GM15510 (cell line): ENCODE results near the gene EDN1.

Experiments
- POLR2A ChIP-seq: IDR thresholded peaks from 3 replicates; pipeline ENCODE4 v1.6.1; 2011; ENCODE audit warnings: borderline replicate concordance; ENCODE audit not compliant: insufficient read length; ENCODE audit errors: extremely low read depth

Gene EDN1

DNA sequence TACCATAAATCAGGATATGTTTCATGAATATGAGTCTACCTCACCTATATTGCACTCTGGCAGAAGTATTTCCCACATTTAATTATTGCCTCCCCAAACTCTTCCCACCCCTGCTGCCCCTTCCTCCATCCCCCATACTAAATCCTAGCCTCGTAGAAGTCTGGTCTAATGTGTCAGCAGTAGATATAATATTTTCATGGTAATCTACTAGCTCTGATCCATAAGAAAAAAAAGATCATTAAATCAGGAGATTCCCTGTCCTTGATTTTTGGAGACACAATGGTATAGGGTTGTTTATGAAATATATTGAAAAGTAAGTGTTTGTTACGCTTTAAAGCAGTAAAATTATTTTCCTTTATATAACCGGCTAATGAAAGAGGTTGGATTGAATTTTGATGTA is 6.4 kb downstream of the EDN1 start:
- no peak for TF ChIP-seq POLR2A

- TF ChIP-seq POLR2A, result no peak
These were observed 7.3 kb downstream of the EDN1 start for GRCh38 chr6:12297363-12298016.

DNA sequence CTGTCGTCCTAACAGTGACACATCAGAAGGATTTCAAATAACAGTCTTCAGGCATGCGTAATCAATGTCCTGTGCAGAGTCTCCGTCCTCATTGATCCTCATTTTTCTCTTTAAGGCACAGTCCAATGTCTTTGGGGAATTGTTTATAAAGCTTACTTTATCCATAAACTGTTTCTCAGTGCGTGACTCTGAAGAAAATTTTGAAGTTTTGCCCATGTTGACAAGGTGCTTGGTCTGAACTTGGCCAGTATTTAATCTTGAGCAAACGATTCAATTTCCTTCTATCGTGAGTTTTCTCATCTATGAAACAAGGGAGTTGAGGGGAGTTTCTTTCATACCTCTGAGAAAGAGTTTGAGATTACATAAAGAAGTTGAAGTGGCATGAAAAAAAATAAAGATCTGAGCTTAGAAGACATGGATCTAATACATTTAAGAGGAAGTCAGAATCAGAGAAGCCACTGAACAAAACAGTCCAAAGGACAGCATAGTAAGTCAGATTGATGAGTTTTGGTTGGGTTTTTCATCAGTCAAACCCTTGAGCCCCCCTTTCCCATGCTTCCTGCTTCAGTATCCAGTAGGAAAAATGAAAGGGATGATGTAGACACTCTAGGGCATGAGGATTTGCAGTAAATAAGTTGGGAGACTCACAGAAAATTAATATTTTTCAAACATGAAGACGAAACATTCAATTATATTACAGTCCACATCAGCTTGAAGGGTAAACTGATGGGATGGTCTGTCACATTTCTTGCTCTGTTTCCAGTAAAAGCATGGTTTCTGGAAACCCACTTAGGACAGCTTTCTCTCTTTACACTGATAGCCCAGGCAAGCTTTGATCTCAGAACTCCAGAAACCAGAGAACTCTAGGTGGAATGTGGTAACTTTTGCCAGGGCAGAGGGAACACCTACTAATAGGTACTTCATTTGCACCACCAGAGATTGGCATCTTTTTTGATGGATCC is 8.1 kb downstream of the EDN1 start:
- no peak for TF ChIP-seq POLR2A

DNA sequence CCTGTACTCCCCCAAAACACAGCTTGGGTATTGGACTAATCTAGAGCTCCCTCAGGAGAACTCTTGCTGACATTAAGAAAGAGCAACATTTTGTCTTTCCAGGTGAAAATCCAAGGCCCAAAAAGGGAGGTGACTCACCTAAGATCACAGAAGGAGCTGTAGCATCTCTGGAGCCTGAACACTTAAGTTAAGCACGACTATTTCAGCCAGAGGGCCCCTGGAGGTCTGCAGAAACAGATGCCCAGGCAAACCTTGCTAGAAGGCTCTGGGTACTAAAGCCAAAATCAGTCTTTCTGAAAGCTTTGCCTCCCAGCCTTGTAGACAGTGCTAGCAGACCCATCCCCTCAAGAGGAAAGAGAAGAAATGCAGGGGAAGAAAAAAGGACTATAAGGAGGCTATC is 8.8 kb downstream of the EDN1 start:
- no peak for TF ChIP-seq POLR2A

DNA sequence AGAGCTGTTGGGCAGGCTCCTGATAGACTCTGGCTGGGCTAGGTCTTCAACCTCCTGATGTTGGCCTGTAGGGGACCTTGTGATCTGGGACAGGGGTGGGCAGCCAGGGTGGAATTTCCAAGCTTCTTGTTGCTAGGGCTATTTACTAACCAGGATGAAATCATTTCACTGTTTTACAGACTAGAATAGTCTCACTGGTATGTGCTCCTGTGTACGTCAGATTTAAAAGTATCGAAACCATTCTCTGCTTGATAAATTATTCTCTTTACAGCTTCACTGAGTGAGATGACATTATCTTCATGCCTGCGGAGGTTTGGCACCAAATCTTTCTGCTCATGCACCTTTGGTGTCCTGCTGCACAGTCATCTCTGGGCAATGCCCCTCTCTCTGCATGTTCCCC is 10.9 kb downstream of the EDN1 start:
- no peak for TF ChIP-seq POLR2A

DNA sequence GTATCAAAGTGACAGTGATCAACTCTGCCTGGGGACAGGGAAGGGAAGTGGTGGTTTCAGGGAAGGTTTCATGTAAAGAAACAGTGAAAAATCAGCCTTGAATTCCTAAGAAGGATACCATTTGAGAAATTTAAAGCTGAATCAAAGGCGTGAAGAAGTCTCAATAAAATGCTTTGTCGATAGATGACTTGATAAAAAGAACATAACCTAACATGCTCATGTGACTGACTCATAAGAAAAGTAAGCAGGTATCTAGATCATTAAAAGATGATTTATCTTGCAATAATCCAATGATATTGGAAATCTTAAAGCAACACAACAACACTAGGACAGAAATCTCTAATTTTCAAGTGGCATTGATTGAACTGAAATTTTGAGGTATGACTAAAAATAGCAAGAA is 14.3 kb downstream of the EDN1 start:
- no peak for TF ChIP-seq POLR2A

DNA sequence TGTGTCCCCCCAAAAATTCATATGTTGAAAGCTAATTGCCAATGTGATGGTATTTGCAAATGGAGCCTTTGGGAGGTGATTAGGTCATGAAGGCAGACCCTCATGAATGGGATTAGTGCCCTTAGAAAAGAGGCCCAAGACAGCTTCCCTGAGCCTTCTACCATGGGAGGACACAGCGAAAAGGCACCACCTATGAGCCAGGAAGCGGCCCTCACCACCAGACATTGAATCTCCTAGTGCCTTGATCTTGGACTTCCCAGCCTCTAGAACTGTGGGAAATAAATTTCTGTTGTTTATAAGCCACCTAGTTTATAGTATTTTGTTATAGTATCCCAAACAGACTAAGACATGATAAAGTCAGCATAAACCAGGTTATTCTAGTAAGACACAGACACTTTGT is 18.9 kb downstream of the EDN1 start:
- TF ChIP-seq POLR2A, result no peak

DNA sequence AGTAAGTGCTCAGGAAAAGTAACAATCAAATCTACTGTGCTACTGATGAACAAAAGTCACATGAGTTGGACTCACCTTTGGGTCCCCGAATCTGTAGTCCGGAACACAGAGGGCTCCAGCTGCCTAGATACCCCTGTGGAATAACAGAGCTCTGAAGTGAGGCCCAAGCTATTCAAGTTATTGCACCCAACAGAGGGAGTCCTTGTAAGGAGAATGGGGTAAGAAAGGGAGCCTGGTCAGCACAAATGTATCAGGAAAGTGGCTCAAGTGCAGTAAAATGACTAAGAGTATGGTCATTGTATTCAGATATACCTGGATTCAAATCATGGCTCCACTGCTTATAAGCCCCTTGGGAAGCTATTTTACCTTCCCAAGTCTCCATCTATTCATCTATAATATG is 20.9 kb downstream of the EDN1 start:
- no peak for TF ChIP-seq POLR2A

DNA sequence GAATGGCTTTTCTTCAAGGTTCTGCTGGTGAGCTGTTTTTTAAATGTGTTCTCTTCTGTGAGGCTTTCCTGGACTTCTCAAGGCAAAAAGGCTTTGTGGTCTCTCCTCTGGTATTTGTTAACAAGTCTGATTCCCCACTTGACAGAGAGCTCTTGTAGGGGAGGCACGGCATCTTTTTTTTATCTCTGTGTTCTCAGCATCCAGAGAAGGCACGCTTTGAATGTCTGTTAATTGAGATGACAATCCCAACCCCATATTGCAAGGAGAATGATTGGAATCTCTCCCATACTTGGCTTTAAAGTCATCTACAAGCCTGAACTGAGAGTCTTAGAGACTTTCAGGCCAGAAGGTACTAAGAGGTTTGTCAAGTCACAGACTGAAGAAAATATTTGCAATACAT is 22.6 kb downstream of the EDN1 start:
- TF ChIP-seq POLR2A, result no peak

- TF ChIP-seq POLR2A, result no peak
These were observed 23.3 kb downstream of the EDN1 start for GRCh38 chr6:12313306-12313991.

DNA sequence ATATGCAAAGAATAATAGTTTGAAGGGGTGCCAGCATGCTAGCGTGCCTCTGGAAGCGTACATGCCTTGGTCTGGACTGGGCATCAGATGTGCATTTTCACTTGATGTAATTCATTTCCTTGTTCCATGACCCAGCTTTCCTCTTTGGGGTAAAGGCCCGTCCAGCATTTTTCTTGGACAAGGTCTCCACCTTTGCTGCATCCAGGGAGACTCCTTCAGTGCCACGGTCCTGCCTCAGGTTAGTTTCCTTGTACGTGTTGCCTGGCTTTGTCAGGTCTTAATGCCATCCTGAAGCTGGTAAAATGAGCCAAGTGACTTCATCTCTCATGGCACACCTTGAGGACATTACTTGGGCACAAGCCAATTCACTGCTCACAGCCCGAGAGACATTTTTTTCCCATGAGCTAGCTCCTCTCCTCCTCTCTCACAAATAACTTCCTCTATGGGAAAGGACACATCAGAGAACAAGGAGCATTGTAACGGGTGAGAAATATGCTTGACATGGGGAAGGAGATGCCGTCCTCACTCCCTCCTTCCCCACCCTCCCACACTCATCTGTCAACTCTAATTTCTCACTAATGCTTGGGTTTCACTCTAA is 23.9 kb downstream of the EDN1 start:
- TF ChIP-seq POLR2A, result no peak

DNA sequence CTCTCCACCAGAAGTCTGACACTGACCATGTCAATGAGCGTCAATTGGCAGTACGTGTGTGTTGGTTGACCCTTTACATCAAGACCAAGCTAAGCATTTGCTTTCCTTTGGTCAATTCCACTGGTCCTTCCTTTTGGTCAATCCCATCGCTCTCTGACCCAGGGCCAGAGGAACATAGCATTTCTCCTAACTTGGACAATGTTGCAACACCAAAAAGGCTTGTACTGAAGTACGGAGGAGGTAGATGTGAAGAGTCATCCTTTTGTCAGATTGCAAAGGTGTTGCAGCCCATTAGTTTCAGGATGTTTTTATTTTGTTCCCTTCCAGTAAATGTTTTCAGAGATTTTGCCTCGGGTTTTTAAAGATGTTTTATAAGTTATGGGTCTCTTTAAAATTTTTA is 24.6 kb downstream of the EDN1 start:
- TF ChIP-seq POLR2A, result no peak

GRCh38 chr6:12315292-12316081 is 25.3 kb downstream of the EDN1 start:
- no peak for TF ChIP-seq POLR2A

GRCh38 chr6:12318749-12319148 is 28.6 kb downstream of the EDN1 start:
- TF ChIP-seq POLR2A, result no peak

DNA sequence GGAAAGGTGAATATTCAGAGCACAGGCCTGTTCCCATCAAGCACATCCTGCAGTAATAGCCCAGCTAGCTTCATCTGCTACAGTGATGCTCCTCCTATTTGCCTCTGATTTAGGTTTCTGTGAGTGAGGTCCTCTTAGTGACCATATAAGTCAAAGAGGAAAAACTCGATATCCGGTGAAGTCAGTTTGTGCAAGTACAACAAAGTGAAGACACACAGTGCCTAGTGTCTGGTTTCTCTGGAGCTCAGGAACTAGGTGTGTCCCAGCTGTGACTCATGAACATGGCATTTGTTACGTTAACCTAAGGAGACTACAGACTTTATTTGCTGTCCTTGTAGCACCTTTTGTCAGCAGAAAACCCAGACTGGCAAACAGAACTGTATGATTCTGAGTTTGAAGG is 33.9 kb downstream of the EDN1 start:
- no peak for TF ChIP-seq POLR2A

DNA sequence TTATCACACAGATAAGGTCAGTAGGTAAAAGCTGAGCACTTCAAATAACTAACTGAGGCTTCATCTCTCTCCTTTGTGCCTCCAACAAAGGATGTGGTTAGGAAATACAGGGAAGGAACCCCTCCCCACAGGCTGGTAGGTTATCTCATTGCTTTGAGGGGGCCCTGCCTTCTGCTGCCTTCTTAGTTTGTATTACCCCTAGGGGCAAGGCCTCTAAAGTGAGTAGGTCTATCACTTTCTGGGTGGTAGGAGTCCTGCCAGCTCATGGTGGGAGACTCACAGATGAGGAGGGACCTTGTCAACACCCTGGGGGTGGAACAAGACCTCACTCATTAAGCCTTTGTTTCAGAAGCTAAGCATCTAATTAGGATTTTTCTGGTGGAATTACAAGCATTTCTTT is 34.6 kb downstream of the EDN1 start:
- no peak for TF ChIP-seq POLR2A
